Measurements from ENCODE around the gene PRRC2B.
"Not testable (repeated sequence)": the region's sequence is repeated elsewhere in the genome, so short reads cannot be mapped to it uniquely, and the experiment has no call there.

The PRRC2B gene

GRCh38 chr9:131546336-131547084, 152.6 kb downstream of the PRRC2B start:
- DNase-seq = no peak

GRCh38 chr9:131549186-131549585, 155.3 kb downstream of the PRRC2B start:
- not testable (repeated sequence) for DNase-seq

All from MV-4-11 (cell line).